GM19324 (cell line): ENCODE measurements around the gene KRTDAP.
A peak's percentile ranks its signal among the peaks of the same experiment; 100 is the strongest.

ENCODE experiments used
- ATAC-seq: cut with Tn5 transposase; IDR thresholded peaks from one replicate; pipeline ENCODE4 v1.9.1; 2021; ENCODE audit warnings: mild to moderate bottlenecking, moderate library complexity; ENCODE audit not compliant: unreplicated experiment, low FRiP score

The KRTDAP gene

GRCh38 chr19:35458192-35458591 lies 32.1 kb downstream of the KRTDAP start:
- no peak for ATAC-seq

- ATAC-seq, result peak; percentile 46
These were observed 33.1 kb downstream of the KRTDAP start for GRCh38 chr19:35457173-35457572.

DNA sequence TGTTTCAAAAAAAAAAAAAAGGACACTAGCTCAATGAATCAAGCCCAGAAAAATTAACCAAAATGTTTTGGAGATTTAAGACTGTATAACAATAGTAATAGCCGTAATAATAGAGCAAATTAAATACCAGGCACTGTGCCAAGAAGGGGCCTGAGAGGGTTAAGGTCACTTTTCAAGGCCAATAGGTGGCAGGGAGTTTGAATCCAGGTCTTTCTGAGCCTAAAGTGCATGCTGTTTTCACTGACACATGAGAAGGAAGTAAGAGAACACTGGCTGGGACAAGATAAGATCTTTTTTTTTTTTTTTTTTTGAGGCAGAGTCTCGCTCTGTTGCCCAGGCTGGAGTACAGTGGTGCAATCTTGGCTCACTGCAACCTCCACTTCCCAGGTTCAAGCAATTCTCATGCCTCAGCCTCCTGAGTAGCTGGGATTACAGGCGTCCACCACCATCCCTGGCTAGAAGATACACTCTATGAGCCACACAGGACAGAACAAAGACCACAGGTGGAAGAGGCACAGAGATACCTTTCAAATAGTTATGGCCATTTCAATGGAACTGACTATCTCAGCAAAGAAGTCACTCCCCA lies 34.6 kb downstream of the KRTDAP start:
- ATAC-seq, result no peak

DNA sequence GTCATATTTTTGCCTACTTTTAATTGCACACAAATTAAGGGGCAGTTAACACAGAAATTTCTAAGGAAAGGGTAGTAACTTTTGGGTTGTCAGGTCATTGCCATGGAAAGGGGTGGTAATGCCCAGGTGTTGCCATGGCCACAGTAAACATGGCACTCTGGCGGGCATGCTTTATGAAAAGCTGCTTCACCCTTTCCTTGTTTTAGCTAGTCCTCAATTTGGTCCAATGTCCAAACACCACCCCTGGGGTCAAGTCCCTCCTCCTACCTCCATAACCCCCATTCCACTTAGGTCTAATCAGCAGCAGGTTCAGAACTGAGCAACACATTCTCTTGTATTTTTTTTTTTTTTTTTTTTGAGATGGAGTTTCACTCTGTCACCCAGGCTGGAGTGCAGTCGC lies 35.6 kb downstream of the KRTDAP start:
- no peak for ATAC-seq

DNA sequence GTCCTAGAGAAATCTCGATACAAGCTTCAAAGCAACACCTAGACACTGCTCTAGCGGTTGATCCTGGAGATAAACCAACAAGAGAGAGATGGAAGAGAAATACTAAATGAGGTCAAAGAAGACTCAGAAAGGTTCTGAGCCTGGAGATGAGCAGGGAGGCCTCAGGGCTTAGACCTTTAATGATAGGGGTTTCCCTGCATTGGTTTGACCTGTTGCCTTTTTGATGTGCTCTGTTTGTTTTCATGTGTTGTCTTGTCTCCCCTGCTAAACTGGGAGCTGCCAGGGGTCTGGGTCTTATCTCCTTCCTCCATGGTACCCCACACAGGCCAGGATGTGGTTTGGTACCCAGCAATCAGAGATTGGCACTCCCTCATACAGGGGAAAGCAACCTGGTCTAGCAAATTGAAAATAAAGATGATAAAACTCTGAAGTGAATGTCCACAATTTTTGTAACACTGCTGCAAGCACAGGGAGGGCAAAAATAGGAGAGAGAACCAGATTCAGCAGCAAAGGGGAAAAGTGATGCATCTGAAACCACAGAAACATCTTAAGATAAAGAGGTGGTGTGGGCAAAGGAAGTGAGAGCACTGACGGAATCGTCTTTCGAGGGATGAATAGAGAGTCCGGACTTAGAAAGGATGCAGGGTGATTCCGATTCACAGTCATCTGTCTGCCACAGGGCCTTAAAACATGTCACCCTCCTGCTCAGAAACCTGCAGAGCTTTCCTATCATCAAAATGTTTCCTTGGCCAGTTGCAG lies 38.7 kb downstream of the KRTDAP start:
- no peak for ATAC-seq

DNA sequence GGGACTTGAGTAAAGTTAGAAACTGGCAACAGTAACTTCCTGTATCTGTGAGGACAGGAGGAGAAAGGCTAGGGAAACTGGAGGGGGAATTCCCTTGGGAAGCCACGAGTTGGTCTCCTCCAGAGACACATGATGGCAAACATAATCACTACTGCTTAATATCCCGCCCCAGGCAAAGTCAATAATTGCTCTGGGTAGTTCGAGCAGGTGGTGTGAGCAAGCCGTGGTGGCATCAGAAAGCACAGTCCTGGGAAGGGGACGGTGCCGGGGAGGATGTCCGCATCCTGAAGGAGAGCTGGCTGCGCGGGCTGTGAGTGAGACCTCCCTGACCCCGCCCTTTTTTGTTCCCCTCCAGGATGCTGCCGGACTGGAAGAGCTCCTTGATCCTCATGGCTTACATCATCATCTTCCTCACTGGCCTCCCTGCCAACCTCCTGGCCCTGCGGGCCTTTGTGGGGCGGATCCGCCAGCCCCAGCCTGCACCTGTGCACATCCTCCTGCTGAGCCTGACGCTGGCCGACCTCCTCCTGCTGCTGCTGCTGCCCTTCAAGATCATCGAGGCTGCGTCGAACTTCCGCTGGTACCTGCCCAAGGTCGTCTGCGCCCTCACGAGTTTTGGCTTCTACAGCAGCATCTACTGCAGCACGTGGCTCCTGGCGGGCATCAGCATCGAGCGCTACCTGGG lies 40.8 kb downstream of the KRTDAP start:
- ATAC-seq, result no peak

GRCh38 chr19:35447606-35448469 lies 42.4 kb downstream of the KRTDAP start, which contains the start of gene FFAR2:
Gene FFAR2 (plus strand): TSS chr19:35448257. CDS start chr19:35449715, 1,458 bp downstream.
- no peak for ATAC-seq

GRCh38 chr19:35445826-35446593 lies 44.3 kb downstream of the KRTDAP start:
- no peak for ATAC-seq

DNA sequence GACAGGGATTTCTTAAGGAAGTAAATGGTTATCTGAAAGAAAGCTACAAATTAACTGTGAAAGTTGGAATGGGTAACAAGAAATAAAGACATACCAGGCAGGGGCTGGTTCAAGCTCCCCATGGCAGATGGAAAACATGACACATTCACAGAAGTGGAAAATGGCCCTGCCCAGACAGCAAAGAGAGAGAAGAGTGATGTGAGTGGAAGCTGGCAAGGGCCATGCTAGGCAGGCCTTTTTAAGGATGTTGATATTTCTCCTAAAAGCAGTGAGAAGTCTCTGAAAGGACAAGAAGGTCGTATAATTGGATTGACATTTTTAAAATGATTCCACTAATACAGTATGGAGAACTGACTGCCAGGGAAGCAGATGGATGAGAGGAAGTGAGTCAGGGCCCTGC lies 45.5 kb downstream of the KRTDAP start:
- no peak for ATAC-seq

GRCh38 chr19:35442091-35442490 lies 48.2 kb downstream of the KRTDAP start:
- no peak for ATAC-seq

DNA sequence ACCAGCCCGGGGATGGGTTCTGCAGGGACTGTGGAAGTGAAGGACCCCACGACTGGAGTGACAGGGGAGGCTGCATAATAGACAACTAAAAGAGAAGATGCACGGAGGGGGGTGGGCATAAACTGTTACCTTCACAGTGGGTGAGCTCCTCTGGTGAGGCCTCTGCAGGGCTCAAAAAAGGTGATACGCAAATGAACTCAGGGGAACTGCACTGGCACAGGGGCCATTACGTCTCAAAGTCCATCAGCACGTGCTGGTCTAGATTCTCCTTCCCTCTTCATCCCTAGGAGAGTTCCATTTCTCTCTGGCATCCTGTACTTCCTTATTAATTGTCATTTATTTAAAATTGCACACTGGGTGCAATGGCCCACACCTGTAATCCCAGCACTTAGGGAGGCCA lies 50.3 kb downstream of the KRTDAP start:
- no peak for ATAC-seq

- no peak for ATAC-seq
These were observed 51.7 kb downstream of the KRTDAP start for GRCh38 chr19:35438527-35438926.

DNA sequence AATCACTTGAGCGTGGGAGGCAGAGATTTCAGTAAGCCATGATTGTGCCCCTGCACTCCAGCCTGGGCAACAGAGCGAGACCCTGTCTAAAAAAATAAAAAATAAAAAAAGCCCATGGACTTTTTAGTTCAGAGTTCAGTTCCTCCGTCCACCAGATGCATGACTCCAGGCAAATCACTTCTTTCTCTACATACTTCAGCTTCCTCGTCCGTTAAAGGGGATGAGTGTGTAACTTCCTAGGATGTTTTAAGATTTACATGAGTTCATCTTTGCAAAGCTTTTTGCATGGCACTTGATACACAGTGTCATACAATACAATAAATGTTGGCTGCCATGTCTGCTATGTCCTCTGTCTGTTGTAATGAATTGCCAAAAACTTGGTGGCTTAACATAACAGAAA lies 52.2 kb downstream of the KRTDAP start:
- no peak for ATAC-seq

GRCh38 chr19:35437406-35437951 lies 52.8 kb downstream of the KRTDAP start:
- no peak for ATAC-seq
